GM10266 (cell line): ENCODE measurements around the gene STMN1.

Experiments used
- DNase-seq: peaks from one replicate; pipeline ENCODE4 v3.0.0; 2012; ENCODE audit errors: extremely low spot score
- TF ChIP-seq, protein P1 (sequence below): IDR thresholded peaks from 2 replicates; pipeline ENCODE4 v1.5.1; 2012; ENCODE audit warnings: mild to moderate bottlenecking, low read depth; ENCODE audit not compliant: control insufficient read depth, insufficient read depth; ENCODE audit errors: missing control alignments

STMN1 gene

DNA sequence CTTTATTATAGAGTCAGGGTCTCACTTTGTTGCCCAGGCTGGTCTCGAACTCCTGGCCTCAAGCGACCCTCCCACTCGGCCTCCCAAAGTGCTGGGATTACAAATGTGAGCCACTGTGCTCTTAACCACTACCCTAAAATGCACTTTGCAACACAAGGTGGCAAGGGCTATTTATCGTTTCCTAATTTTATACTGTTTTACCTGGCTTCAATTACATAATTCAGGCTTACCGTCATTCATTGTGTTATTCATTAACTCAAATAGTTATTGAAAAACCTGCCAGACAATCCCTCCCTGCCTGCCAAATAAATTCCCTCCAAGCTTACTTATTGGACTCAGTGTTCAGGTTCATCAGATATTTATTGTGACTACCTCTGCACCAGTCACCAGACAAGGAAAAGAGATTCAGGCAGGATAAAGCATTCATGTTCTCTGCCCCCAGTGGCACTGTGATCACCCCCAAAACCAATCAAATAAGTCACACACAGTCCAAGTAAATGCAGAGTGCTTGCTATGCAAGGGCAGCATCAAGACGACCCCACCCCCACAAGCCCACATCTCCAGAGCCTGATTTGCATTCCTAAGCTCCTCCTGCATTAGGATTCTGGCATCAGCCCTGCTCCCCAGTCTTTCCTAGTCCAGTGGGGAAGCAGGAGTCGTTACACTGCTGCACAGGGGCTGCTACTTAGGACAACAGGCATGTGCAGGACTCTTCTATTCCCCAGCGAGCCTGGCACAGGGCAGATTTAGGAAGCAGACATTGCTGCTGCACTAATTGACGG, 38.8 kb downstream of the STMN1 start:
- DNase-seq: no peak
- TF ChIP-seq, protein P1, sequence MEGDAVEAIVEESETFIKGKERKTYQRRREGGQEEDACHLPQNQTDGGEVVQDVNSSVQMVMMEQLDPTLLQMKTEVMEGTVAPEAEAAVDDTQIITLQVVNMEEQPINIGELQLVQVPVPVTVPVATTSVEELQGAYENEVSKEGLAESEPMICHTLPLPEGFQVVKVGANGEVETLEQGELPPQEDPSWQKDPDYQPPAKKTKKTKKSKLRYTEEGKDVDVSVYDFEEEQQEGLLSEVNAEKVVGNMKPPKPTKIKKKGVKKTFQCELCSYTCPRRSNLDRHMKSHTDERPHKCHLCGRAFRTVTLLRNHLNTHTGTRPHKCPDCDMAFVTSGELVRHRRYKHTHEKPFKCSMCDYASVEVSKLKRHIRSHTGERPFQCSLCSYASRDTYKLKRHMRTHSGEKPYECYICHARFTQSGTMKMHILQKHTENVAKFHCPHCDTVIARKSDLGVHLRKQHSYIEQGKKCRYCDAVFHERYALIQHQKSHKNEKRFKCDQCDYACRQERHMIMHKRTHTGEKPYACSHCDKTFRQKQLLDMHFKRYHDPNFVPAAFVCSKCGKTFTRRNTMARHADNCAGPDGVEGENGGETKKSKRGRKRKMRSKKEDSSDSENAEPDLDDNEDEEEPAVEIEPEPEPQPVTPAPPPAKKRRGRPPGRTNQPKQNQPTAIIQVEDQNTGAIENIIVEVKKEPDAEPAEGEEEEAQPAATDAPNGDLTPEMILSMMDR: no peak

DNA sequence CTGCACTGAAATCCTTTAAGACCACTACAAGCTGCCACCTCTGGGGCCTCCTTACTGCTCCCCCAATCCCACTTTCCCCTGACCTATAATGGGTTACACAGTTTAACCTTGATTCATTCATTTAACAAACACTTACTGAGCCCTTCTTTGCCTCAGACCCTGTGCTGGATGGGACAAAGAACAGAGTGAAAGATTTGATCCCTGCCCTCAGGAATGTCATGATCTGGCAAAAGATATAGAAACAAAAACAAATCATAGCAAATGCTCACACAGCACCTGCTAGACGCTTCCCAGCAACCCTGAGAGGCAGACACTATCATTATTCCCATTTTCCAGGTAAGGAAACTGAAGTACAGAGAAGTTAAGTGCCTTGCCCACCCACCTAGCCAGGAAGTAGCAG, 39.9 kb downstream of the STMN1 start:
- TF ChIP-seq, protein P1: no peak
- DNase-seq: no peak

DNA sequence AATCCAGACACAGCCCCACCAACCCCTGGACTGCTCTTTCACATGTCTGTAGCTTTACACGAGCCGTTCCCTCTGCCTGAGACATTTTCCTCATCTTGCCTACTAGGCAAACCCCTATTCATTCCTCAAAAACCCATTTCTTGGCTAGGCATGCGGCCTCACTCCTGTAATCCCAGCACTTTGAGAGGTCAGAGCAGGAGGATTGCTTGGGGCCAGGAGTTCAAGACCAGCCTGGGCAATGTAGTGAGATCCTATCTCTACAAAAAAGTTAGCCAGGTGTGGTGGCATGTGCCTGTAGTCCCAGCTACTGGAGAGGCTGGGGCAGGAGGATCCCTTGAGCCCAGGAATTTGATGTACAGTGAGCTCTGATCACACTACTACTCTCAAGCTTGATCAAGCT, 41.8 kb downstream of the STMN1 start:
- TF ChIP-seq, protein P1: no peak
- no peak for DNase-seq

DNA sequence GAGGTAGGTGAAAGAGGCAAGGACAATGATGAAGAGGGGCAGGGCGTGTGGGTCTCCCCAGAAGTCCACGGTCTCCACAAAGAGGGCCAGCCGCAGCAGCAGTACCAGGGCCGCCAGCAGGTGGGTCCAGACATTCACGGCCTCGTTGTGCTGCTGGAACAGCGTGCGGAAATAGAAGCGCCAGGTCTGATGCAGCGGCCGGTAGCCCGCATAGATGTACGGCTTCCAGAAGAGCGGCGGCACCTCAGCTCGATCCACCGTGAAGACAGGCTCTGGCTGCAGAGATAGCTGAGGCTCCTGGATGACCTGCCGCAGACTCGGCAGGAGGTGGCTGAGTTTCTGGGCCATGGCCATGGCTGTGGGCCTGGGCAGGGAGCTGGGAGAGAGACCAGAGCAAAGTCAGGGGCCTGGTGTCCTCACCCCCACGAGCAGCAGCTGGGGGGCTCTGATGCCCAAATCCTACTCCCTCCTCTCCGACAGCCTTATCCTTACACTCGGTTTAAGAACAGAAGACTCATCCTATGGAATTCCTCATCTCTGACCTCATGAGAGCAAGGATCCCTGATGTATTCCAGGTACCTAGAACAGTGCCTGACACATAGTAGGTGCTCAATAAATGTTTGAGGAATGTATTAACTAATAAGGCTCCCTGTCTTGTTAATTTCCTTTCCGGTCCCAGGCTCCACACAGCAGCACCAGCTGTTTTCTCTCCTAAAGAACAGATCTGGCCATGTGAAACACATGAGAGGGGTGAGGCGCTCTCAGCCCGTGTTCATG, 42.5 kb downstream of the STMN1 start:
- TF ChIP-seq, protein P1: no peak
- no peak for DNase-seq

DNA sequence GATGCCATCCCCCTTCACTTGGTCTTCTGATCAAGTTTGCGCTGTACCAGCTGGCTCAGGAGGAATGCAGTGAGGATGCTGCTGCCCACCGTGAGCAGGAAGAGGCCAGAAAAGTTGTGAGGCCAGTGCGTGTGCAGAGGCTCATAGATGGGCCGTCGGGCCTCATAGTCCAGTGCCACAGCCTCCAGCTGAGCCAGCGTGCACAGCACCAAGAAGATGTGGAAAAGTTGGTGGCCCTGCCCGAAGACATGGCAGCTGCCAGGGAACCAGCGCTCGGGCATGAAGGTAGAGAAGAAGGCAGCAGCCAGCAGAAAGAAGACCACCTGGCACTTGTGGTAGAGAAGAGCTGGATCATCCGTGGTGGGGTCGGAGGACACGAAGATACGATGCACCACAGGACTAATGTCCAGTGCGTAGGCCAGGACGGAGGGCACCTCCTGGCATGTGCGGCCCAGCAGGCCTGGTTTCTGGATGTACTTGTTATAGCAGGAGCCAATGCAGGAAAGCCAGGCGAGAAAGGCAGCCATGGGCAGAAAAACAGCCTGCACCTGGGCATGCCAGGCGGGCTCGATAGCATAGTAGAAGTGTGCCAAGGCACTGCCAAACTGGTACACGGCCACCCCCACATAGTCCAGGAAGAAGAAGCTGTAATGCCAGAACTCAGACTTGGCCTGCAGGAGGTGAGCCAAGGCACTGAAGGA, 43.3 kb downstream of the STMN1 start:
- peak; percentile 3 for DNase-seq
- TF ChIP-seq, protein P1: no peak

DNA sequence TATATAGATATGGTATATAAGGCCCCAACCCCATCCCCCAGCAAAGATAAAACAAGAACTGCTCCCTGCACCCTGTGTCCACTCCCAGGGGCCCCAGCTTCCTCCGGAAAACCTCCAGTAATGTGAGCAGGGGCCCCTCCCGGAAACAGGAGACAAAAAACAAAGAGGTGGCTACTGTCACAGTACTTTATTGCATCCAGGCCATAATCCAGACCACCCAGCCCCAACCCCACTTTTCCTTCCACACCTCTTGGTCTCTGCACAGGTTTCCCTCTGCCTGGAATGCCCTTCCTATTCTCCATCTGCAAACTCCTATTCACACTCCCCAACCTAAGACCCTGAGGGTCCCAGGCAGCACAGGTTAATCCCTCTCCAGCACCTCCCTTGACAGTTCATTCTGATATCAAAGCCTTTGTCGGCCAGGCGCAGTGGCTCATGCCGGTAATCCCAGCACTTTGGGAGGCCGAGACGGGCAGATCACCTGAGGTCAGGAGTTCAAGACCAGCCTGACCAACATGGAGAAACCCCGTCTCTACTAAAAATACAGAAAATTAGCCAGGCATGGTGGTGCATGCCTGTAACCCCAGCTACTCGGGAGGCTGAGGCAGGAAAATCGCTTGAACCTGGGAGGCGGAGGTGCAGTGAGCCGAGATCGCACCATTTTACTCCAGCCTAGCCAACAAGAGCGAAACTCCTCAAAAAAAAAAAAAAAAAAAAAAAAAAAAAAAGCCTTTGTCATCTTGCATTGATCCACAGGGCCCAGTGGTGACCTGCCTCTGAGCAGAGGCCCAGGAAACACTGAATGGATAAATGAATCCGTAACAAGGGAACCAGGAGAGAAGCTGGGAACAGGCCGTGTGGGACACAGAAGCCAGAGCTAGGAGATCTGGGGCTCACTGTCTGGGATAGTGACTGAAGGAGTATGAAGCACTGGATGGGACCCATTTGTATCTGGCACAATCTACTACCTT, 44.6 kb downstream of the STMN1 start:
- DNase-seq: peak; percentile 15
- TF ChIP-seq, protein P1: no peak
